ENCODE results near the gene ARHGEF4. TPM values are rescaled to one million over a fixed set of nuclear protein-coding genes. Genes with fewer than 3 reads are reported as not detected.

Gene ARHGEF4
- total RNA-seq, 1 experiment from 2014 or later = 12.2 TPM

DNA sequence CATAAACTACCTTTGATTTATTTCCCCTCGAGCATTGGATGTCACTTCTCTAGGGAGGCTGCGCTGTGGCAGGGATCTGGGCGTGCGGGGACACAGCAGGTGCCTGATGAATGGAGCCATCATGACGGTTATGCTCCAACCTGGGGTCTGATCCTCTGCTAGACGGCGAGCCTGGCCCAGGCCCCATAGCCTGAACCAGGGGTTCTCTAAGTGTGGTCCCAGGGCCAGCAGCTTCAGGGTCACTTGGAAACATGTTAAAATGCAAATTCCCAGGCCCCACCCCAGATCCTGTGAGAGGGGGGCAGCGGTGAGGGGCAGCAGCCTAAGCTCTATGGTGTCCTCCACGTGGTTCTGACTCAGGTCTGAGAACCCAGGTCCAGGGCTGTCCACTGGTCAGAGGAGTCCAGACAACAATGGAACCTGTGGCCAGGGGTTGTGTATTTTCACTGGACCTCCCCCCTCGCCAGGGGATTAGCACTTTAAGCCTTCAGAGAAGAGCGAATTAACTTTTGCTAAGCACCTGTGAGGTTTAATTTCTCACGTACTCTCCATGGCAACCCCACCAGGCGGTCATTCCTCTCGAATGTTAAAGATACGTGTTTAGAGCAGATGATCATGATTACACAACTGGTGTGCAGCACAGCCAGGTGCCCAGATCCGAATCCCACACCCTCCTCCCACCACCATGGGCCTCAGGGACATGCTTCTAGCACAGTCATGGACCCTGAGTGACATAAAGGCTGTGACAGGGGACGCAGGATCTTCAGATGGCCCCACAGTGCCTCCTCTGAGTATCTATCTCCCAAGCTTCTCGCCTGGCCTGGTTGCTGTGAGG lies 1.6 kb upstream of the ARHGEF4 start:
- no peak for DNase-seq (ENCODE audit: low spot score)

- DNase-seq (ENCODE audit: low spot score) = no peak
Observed at GRCh38 chr2:130835766-130836015, 1.0 kb upstream of the ARHGEF4 start.

- DNase-seq (ENCODE audit: low spot score) = no peak
Observed at GRCh38 chr2:130837175-130837810, 579 bp downstream of the ARHGEF4 start.

GRCh38 chr2:130837811-130838565 lies 1.3 kb downstream of the ARHGEF4 start:
- no peak for DNase-seq (ENCODE audit: low spot score)

- no peak for DNase-seq (ENCODE audit: low spot score)
Observed at GRCh38 chr2:130839011-130839780, 2.5 kb downstream of the ARHGEF4 start.

DNA sequence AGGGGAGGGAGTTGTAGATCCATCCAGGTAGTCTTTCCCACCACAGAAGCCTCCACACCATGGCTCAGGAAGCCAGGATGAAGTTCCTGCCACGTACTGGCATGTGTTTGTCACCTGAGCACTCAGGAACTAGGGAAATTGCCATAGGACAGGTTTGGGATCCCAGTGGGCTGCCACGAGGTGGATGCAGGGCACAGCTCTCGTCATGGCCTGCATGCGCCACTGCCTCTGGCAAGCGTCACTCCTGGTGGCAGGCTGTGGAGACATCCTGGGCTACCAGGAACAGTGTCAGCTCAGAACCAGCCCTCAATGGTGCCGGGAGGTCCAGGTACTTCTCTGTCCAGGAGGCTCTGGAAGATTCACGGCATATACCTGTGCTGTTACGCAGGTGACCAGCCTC lies 3.8 kb downstream of the ARHGEF4 start:
- no peak for DNase-seq (ENCODE audit: low spot score)

DNA sequence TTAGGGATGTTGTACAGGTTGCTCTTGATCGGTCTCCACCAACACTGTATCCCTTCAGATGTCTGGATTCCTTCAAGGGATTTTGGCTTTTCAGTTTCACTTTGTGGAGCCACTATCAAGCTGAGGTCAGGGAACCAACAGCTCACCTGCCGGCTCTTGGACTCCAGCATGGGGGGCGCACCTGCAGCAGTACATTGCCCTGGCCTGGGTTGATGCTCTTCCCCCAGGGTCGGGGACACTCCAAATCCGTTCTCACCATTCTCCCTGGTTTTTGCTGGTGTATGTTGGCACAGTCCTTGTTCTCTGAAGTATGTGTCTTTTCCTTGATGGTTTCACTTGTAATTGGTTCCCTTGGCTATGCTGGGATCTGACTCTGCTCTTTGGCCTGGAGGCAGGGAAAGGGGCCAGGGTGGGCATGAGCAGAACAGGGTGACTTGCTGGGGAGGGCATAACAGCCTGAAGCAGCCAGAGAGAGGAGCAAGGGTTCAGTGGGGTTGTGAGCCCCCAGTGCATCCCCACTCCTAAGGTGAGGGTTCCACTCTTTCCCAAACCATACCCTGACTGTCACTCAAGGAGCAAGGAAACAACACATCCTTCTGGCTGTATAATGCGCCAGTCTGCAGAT lies 5.1 kb downstream of the ARHGEF4 start:
- no peak for DNase-seq (ENCODE audit: low spot score)

DNA sequence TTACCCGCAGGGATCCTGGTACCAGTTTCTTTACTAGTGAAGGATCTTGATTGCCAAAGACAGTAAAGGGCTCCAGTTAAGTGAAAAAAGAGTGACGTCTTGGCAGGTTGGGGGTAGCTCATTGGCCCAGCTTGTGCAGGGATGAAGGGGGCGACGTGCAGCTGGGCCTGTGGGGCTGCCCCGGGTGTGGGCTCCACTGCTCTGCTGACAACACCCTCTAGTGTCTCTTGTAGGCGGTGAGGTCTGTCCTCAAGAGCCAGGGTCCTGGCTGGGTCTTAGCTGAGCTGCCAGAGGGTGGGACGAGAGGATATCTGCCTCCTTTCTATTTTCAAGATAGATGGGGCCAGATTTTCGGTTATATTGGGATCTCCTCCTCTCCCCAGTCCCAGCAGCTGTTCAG lies 6.1 kb downstream of the ARHGEF4 start:
- no peak for DNase-seq (ENCODE audit: low spot score)

- no peak for DNase-seq (ENCODE audit: low spot score)
Observed at GRCh38 chr2:130843321-130843985, 6.7 kb downstream of the ARHGEF4 start.

DNA sequence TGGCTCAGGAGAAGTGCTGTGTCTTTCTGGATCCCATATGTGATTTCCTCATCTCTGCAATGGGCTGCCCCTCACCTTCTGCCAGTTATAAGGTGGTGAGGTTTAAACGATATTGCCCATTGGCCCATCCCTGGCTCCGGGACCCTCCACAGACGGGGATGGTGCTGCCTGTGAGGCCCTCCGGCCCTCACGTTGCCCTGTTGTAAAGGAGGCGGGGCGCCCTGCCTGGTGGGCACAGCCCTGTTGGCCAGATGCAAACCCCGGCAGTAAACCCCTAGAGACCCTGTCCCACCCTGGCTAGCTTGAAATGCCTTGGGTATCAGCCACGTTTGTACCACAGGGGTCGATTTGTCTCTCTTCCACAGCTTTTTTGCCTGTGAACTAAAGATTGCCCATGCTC lies 7.4 kb downstream of the ARHGEF4 start:
- DNase-seq (ENCODE audit: low spot score) = no peak

GRCh38 chr2:130845505-130846085 lies 8.9 kb downstream of the ARHGEF4 start:
- peak; percentile 65 for DNase-seq (ENCODE audit: low spot score)

- no peak for DNase-seq (ENCODE audit: low spot score)
Observed at GRCh38 chr2:130846233-130846632, 9.5 kb downstream of the ARHGEF4 start.

DNA sequence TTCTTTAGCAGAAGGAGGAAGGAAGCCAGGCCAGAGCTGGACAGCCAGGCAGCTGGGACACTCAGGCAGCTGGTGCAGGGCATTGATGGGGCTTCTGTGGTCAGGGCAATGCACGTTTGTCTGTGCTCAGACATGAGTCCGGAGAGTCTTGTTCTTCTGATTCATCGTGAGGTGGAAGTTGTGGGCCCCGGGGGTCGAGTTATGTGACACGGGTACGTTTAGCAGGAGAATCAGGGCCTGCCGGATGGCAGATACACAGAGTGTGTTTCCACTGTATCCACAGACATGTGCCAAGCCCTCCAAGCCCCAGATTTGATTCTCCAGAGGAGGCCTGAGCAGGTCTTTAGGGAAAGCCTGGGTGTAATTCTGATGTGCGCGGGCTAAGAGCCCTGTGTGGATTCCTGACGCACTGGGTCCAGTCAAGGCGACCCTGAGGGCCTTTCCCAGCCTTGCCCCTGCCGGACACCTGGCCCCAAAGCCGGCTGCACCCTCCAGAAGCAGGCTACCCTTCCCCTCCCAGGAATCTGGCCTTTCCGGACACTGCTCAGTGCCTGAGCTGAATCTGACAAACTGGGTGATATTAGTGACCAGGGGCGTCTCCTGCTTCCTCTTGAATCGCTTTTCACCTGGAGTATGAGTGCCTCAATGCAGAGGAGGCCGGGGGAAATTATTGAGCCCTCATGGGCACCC lies 10.1 kb downstream of the ARHGEF4 start:
- peak; percentile 36 for DNase-seq (ENCODE audit: low spot score)

- DNase-seq (ENCODE audit: low spot score) = no peak
Observed at GRCh38 chr2:130847776-130848525, 11.2 kb downstream of the ARHGEF4 start.

DNA sequence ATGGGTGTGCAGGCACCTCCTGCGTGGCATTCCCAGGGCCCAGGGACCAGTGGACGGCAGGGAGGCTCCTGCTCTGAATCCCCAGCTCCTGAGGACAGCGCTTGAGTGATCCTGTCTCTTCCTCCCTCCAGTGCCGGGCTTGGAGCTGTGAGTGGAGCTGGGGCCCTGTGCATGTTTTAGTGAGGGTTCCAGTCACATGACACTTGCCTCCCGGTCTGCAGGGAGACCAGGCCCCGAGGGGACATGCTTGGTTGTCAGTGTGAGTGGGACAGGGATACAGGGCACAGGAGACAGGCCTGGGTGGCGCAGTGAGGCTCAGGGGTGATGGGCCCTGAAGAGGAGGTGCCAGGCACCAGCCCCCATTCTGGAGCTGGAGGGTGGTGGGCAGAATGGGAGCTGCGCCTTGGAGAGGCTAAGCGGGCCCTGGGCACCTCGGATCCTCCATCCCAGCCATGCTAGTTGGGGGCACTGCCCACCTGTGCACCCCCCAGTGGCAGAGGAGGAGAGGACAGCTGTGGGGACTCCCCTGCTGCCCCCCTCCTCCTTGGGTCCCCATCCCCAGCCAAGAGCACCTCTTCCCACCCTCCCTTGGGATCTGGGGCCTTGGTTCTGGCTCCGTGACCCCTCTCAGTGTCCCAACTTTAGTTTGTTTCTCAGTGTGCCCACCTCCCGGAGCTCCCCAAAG lies 12.0 kb downstream of the ARHGEF4 start:
- DNase-seq (ENCODE audit: low spot score) = no peak

DNA sequence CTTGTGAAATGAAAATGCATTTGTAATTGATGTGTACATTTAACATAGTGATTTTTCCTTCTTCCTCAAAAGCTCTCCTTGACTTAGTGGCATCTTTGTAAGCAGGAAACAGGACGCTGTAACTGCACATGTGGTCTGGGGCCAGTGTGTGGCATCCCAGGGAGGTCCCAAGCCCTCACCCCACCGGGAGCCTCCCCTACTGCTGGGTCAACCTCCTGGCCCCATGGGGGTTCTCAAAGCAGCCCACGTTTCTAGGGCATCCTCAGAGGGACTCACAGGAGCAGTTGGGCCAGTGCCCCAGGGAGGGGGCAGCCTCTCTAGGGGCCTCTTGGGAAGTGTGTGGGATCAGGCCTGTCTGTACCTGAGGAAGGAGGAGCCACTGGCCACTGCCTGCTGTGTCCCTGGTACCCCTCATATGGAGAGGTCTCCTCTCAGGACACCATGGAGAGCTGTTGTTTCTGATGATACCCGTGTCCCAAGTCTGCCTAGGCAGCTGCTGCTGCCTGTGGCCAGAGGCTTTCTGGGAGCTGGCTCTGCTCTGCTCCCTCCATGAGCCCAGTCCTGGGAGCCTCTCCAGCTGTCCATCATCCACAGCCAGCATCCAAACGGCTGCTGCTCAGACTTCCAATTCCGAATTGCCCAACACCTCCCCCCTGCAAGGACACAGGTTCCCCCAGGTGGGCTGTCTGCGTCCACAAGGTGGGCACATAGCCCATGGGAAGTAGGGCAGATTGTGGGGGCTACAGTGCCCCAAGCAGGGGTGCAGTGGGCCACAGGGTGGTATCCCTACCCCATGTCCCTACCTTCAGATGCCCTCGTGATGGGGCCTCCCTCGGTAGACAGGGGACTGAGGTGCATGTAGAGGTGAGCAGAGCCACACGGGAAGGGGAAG lies 13.4 kb downstream of the ARHGEF4 start:
- no peak for DNase-seq (ENCODE audit: low spot score)

- DNase-seq (ENCODE audit: low spot score) = no peak
Observed at GRCh38 chr2:130850788-130851623, 14.3 kb downstream of the ARHGEF4 start.

All from A172 (cell line).